IgD-negative memory B cell (primary cell): ENCODE data around the gene GEMIN2. TPM values are rescaled to one million over a fixed set of nuclear protein-coding genes. Genes with fewer than 3 reads are reported as not detected.
"Not testable (repeated sequence)": the region's sequence is repeated elsewhere in the genome, so short reads cannot be mapped to it uniquely, and the experiment has no call there.

ENCODE experiments used
- H3K27ac Mint-ChIP-seq, 3 donors: one replicate each; pipeline ENCODE4 v1.8.0; 2020 to 2022; ENCODE audit warnings: mild to moderate bottlenecking in 3 of 3, mixed read lengths in 3 of 3, moderate library complexity in 1 of 3
- H3K27me3 Mint-ChIP-seq: one replicate; pipeline ENCODE4 v1.8.0; 2021; ENCODE audit warnings: mixed read lengths
- H3K36me3 Mint-ChIP-seq: one replicate; pipeline ENCODE4 v1.8.0; 2020; ENCODE audit warnings: mild to moderate bottlenecking, mixed read lengths
- H3K4me1 Mint-ChIP-seq, 3 donors: one replicate each; pipeline ENCODE4 v1.8.0; 2020 to 2022; ENCODE audit warnings: mixed read lengths in 3 of 3, mild to moderate bottlenecking in 1 of 3
- H3K4me3 Mint-ChIP-seq, 4 donors: one replicate each; pipeline ENCODE4 v1.8.0; 2020 to 2022; ENCODE audit warnings: mild to moderate bottlenecking in 4 of 4, mixed read lengths in 4 of 4, moderate library complexity in 3 of 4
- H3K9me3 Mint-ChIP-seq, 3 donors: one replicate each; pipeline ENCODE4 v1.8.0; 2020 to 2021; ENCODE audit warnings: mixed read lengths in 3 of 3, mild to moderate bottlenecking in 1 of 3
- polyA plus RNA-seq: library from polyadenylated mRNA; unstranded; fragments of 300-500 nt; fragmentation: Illumina TruSeq; gene quantifications from one replicate; pipeline ENCODE4 v1.2.3, GENCODE V29; 2021

GEMIN2 gene
- 17.1 TPM for polyA plus RNA-seq

- Mint-ChIP-seq H3K9me3 (no peaks in the 10 kb centered on the region), H3K4me1 (peaks cover 18 to 26% (median 23%) of the 10 kb centered on the region in 3 donors), H3K4me3 (peak within 1 kb of the TSS; percentile 94 to 99 (median 97)), H3K27ac (peak within 1 kb of the TSS; percentile 93 to 94 (median 93)), H3K27me3 (no peaks in the 10 kb centered on the region), H3K36me3 (peaks cover 4% of the 10 kb centered on the region)
Measured at GRCh38 chr14:39114073-39114838, at the start of gene GEMIN2. Gene GEMIN2 (plus strand): TSS chr14:39114323. CDS start chr14:39114339, 16 bp downstream.

- H3K9me3 Mint-ChIP-seq, H3K4me1 Mint-ChIP-seq, H3K27me3 Mint-ChIP-seq, H3K4me3 Mint-ChIP-seq: not testable (repeated sequence)
- Mint-ChIP-seq H3K36me3 (peaks cover 20% of the 10 kb centered on the region), H3K27ac (peak overlapping the region in 2 of 3 donors; percentile 4 to 42)
Measured at GRCh38 chr14:39069169-39069805, 44.8 kb upstream of the GEMIN2 start.

GRCh38 chr14:39069923-39070322 is 44.2 kb upstream of the GEMIN2 start:
- Mint-ChIP-seq H3K4me3 (no peak overlapping the region), H3K27me3 (no peaks in the 10 kb centered on the region), H3K4me1 (peaks cover 4 to 8% (median 5%) of the 10 kb centered on the region in 3 donors), H3K9me3 (no peaks in the 10 kb centered on the region), H3K27ac (peak overlapping the region in 1 of 3 donors; percentile 14), H3K36me3 (peaks cover 16% of the 10 kb centered on the region)

GRCh38 chr14:39071096-39071495 is 43.0 kb upstream of the GEMIN2 start:
- H3K4me1 Mint-ChIP-seq, result peaks cover 4 to 5% (median 4%) of the 10 kb centered on the region in 3 donors
- no peaks in the 10 kb centered on the region for H3K27me3 Mint-ChIP-seq
- no peaks in the 10 kb centered on the region for H3K9me3 Mint-ChIP-seq
- no peak overlapping the region for H3K4me3 Mint-ChIP-seq
- no peak overlapping the region for H3K27ac Mint-ChIP-seq
- H3K36me3 Mint-ChIP-seq, result peaks cover 11% of the 10 kb centered on the region

GRCh38 chr14:39080886-39081285 is 33.2 kb upstream of the GEMIN2 start:
- Mint-ChIP-seq H3K27me3 (no peaks in the 10 kb centered on the region), H3K27ac (no peak overlapping the region), H3K4me1 (peaks cover 0 to 4% (median under 1%) of the 10 kb centered on the region in 3 donors), H3K4me3 (no peak overlapping the region), H3K36me3 (peaks cover 4% of the 10 kb centered on the region), H3K9me3 (no peaks in the 10 kb centered on the region)

- no peaks in the 10 kb centered on the region for H3K27me3 Mint-ChIP-seq
- no peaks in the 10 kb centered on the region for H3K9me3 Mint-ChIP-seq
- H3K36me3 Mint-ChIP-seq, result peaks cover 4% of the 10 kb centered on the region
- peak overlapping the region in 1 of 3 donors; percentile 56 for H3K27ac Mint-ChIP-seq
- H3K4me1 Mint-ChIP-seq, result peaks cover 0 to 6% (median 4%) of the 10 kb centered on the region in 3 donors
- no peak overlapping the region for H3K4me3 Mint-ChIP-seq
Measured at GRCh38 chr14:39083127-39083526, 31.0 kb upstream of the GEMIN2 start.

- Mint-ChIP-seq H3K27me3 (no peaks in the 10 kb centered on the region), H3K4me3 (no peak overlapping the region), H3K4me1 (peaks cover 0 to 6% (median 5%) of the 10 kb centered on the region in 3 donors), H3K9me3 (no peaks in the 10 kb centered on the region), H3K27ac (no peak overlapping the region), H3K36me3 (peaks cover 9% of the 10 kb centered on the region)
Measured at GRCh38 chr14:39085933-39086332, 28.2 kb upstream of the GEMIN2 start.

GRCh38 chr14:39087493-39087892 is 26.6 kb upstream of the GEMIN2 start:
- no peaks in the 10 kb centered on the region for H3K27me3 Mint-ChIP-seq
- no peak overlapping the region for H3K4me3 Mint-ChIP-seq
- H3K9me3 Mint-ChIP-seq, result no peaks in the 10 kb centered on the region
- peaks cover 5 to 9% (median 5%) of the 10 kb centered on the region in 3 donors for H3K4me1 Mint-ChIP-seq
- peaks cover 9% of the 10 kb centered on the region for H3K36me3 Mint-ChIP-seq
- H3K27ac Mint-ChIP-seq, result no peak overlapping the region

GRCh38 chr14:39090548-39091111 is 23.5 kb upstream of the GEMIN2 start:
- peaks cover 7% of the 10 kb centered on the region for H3K36me3 Mint-ChIP-seq
- H3K9me3 Mint-ChIP-seq, result no peaks in the 10 kb centered on the region
- H3K27ac Mint-ChIP-seq, result no peak overlapping the region
- H3K4me3 Mint-ChIP-seq, result no peak overlapping the region
- no peaks in the 10 kb centered on the region for H3K27me3 Mint-ChIP-seq
- H3K4me1 Mint-ChIP-seq, result peaks cover 7 to 15% (median 13%) of the 10 kb centered on the region in 3 donors

GRCh38 chr14:39091716-39092115 is 22.4 kb upstream of the GEMIN2 start:
- Mint-ChIP-seq H3K27ac (no peak overlapping the region), H3K9me3 (no peaks in the 10 kb centered on the region), H3K4me1 (peaks cover 7 to 13% (median 12%) of the 10 kb centered on the region in 3 donors), H3K4me3 (no peak overlapping the region), H3K27me3 (no peaks in the 10 kb centered on the region), H3K36me3 (peaks cover 7% of the 10 kb centered on the region)

- Mint-ChIP-seq H3K27ac (peak overlapping the region in 1 of 3 donors; percentile 74), H3K36me3 (peaks cover 4% of the 10 kb centered on the region), H3K9me3 (no peaks in the 10 kb centered on the region), H3K4me1 (peaks cover 10 to 18% (median 16%) of the 10 kb centered on the region in 3 donors), H3K4me3 (peak overlapping the region in 1 of 4 donors; percentile 26), H3K27me3 (no peaks in the 10 kb centered on the region)
Measured at GRCh38 chr14:39094515-39094914, 19.6 kb upstream of the GEMIN2 start.

GRCh38 chr14:39097159-39097558 is 17.0 kb upstream of the GEMIN2 start:
- Mint-ChIP-seq H3K9me3 (no peaks in the 10 kb centered on the region), H3K4me1 (peaks cover 23 to 29% (median 27%) of the 10 kb centered on the region in 3 donors), H3K36me3 (peaks cover 2% of the 10 kb centered on the region), H3K4me3 (peak overlapping the region in 1 of 4 donors; percentile 9), H3K27ac (peak overlapping the region in 2 of 3 donors; percentile 3 to 53), H3K27me3 (no peaks in the 10 kb centered on the region)

- H3K4me3 Mint-ChIP-seq, result peak overlapping the region in 1 of 4 donors; percentile 8
- not testable (repeated sequence) for H3K27me3 Mint-ChIP-seq
- H3K4me1 Mint-ChIP-seq, result peaks cover 32 to 38% (median 35%) of the 10 kb centered on the region in 3 donors
Measured at GRCh38 chr14:39099215-39099614, 14.9 kb upstream of the GEMIN2 start.

GRCh38 chr14:39099748-39100147 is 14.4 kb upstream of the GEMIN2 start:
- peak overlapping the region in 1 of 3 donors; percentile 60 for H3K27ac Mint-ChIP-seq
- peak overlapping the region in 2 of 4 donors; percentile 8 to 25 for H3K4me3 Mint-ChIP-seq
- peaks cover 2% of the 10 kb centered on the region for H3K36me3 Mint-ChIP-seq
- peaks cover 33 to 35% (median 34%) of the 10 kb centered on the region in 3 donors for H3K4me1 Mint-ChIP-seq
- H3K27me3 Mint-ChIP-seq, result no peaks in the 10 kb centered on the region
- H3K9me3 Mint-ChIP-seq, result no peaks in the 10 kb centered on the region

More at GRCh38 chr14:39099215-39099614, 14.9 kb upstream of the GEMIN2 start:
- H3K36me3 Mint-ChIP-seq, H3K27ac Mint-ChIP-seq, H3K9me3 Mint-ChIP-seq: not testable (repeated sequence)
